Lung (tissue), 12 donors: ENCODE results near the gene TMEM131L. TPM values are rescaled to one million over a fixed set of nuclear protein-coding genes. Genes with fewer than 3 reads are reported as not detected.

ENCODE experiments used
- ATAC-seq: fragments of 200-7000 bp; cut with Tn5 transposase; one replicate; pipeline ENCODE4 v1.9.1; 2020; ENCODE audit warnings: moderate number of reproducible peaks; ENCODE audit not compliant: insufficient read depth, low FRiP score
- DNase-seq, 3 donors: peaks; one replicate each; pipeline ENCODE4 v3.0.0-alpha.2; 2013 to 2017
- H3K27ac ChIP-seq, 2 donors: one replicate each; pipeline ENCODE4 v1.5.1; 2013; ENCODE audit warnings: mild to moderate bottlenecking in 2 of 2, moderate library complexity in 2 of 2, control low read depth in 1 of 2, inconsistent platforms in 1 of 2, low read depth in 1 of 2, low read length in 1 of 2
- H3K27me3 ChIP-seq, 3 donors: one replicate each; pipeline ENCODE4 v1.5.1; 2013; ENCODE audit warnings: low read length in 2 of 3; ENCODE audit not compliant: control insufficient read depth in 3 of 3, insufficient read depth in 3 of 3
- H3K36me3 ChIP-seq, 4 donors: one replicate each; pipeline ENCODE4 v1.5.1; 2013; ENCODE audit warnings: low read length in 4 of 4, mild to moderate bottlenecking in 1 of 4, moderate library complexity in 1 of 4; ENCODE audit not compliant: control insufficient read depth in 4 of 4, insufficient read depth in 4 of 4
- H3K4me1 ChIP-seq, 5 donors: one replicate each; pipeline ENCODE4 v1.5.1; 2013; ENCODE audit warnings: low read length in 5 of 5, mild to moderate bottlenecking in 2 of 5, moderate library complexity in 1 of 5; ENCODE audit not compliant: control insufficient read depth in 5 of 5, insufficient read depth in 5 of 5
- H3K4me3 ChIP-seq: one replicate; pipeline ENCODE4 v1.5.1; 2013; ENCODE audit warnings: mild to moderate bottlenecking, control low read depth, moderate library complexity
- H3K9ac ChIP-seq, 2 donors: one replicate each; pipeline ENCODE4 v1.5.1; 2013; ENCODE audit warnings: low read length in 2 of 2, control low read depth in 1 of 2; ENCODE audit not compliant: insufficient read depth in 1 of 2
- H3K9me3 ChIP-seq, 4 donors: one replicate each; pipeline ENCODE4 v1.5.1; 2013; ENCODE audit warnings: low read length in 3 of 4, mild to moderate bottlenecking in 1 of 4, moderate library complexity in 1 of 4; ENCODE audit not compliant: control insufficient read depth in 4 of 4, insufficient read depth in 3 of 4
- CTCF ChIP-seq: IDR thresholded peaks from 2 replicates; pipeline ENCODE4 v1.5.1; 2012; ENCODE audit warnings: mild to moderate bottlenecking; ENCODE audit errors: control extremely low read depth, extremely low read depth
- WGBS, 2 donors: extraction: QIAGEN DNeasy Blood & Tissue Kit; methylation state at CpG; one replicate each; pipeline ENCODE4 v1.1.7; 2013; 5-methylcytosine and 5-hydroxymethylcytosine counted together
- polyA plus RNA-seq, 2 donors: library from polyadenylated mRNA; stranded (reverse); fragments of 200-250 nt; gene quantifications; one replicate each; pipeline ENCODE4 v1.2.1, GENCODE V29; 2013
- total RNA-seq, 2 donors: library from RNA; depleted of rRNA in 1 of 2; stranded (reverse); fragments of >200 nt in 1 of 2; gene quantifications; one replicate each; pipeline ENCODE4 v1.2.1, GENCODE V29; 2014 to 2021
- donor health status: control.
- donor health status: control.
- donor health status: Bipolar disorder and iron deficiency.
- donor health status: healthy.
- donor health status: DM: yes; HTN: yes; CAD: no.

TMEM131L gene
- total and polyA plus RNA-seq, 4 donors, result 2.9 to 40.6 (median 11.8) TPM

DNA sequence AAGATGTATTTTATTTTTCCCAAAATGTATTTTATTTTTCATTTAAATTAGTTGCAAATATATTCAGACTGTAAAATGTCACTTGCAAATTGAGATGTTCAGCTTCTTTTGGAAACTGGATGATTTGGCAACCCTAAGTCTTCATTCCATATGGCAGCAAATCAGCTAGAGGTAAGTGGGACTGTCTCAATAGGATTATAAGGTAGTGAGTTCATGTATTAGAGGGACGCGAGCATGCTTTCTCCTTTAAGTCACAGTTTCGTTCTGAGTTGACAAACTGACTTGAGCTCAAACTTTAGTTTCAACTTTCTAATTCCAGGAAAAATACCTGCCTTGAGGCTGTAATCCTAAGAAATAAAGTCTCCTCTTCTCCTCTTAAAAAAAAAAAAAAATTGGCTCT lies 44.2 kb upstream of the TMEM131L start:
- DNase-seq (no peak), ATAC-seq (no peak)
- H3K4me1 ChIP-seq, result peaks cover 0 to 7% (median 0%) of the 10 kb centered on the region in 5 donors
- H3K36me3 ChIP-seq, result no peaks in the 10 kb centered on the region
- H3K27me3 ChIP-seq, result no peaks in the 10 kb centered on the region
- no peak for TF ChIP-seq CTCF
- H3K9me3 ChIP-seq, result no peaks in the 10 kb centered on the region
- no peak overlapping the region for H3K27ac ChIP-seq
- 93 to 94% methylated on average over 3 of the region's 3 CpGs for WGBS, 2 donors
- no peak overlapping the region for H3K4me3 ChIP-seq
- no peak overlapping the region for H3K9ac ChIP-seq

- Histone ChIP-seq H3K4me1 (no peaks in the 10 kb centered on the region), H3K36me3 (no peaks in the 10 kb centered on the region), H3K27ac (no peak overlapping the region), H3K9ac (no peak overlapping the region), H3K27me3 (no peaks in the 10 kb centered on the region), H3K4me3 (no peak overlapping the region), H3K9me3 (no peaks in the 10 kb centered on the region)
- no peak for ATAC-seq
- peak in 2 of 3 donors; percentile 41 to 61 for DNase-seq
- 83 to 86% methylated on average over 4 of the region's 4 CpGs for WGBS, 2 donors
- no peak for TF ChIP-seq CTCF
These were observed 39.8 kb upstream of the TMEM131L start for GRCh38 chr4:153426207-153426885.

DNA sequence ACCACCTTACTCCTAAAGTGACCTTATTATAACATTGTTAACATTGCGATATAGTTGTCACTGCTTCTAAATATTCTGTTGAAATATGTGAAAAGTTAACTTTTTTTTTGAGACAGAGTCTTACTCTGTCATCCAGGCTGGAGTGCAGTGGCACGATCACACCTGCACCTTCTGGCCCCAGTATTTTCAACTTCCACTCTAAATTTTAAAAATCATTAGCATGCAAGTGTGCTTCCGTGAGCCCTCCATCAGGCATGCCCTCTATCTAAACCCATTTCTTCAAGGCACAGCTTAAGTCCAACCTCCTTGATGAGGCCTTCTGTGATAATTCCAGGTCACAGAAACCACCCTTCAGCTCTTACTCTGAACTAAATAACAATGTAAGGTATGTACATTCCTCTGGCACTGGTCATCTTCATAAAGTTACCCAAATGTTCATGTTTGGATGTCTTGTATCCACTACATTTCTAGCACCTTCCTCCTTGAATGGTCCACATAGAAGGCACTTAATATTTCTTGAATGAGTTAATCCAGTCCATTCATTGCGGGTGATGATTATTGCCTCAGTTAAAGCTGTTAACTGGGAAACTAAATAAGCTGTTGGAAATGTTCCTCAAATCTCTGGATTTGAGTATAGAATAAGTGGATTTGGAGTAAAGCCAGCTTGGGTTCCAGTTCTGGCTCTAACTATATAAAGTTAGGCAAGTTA lies 38.6 kb upstream of the TMEM131L start:
- Histone ChIP-seq H3K9me3 (no peaks in the 10 kb centered on the region), H3K4me1 (no peaks in the 10 kb centered on the region), H3K27ac (no peak overlapping the region), H3K4me3 (no peak overlapping the region), H3K9ac (no peak overlapping the region), H3K36me3 (no peaks in the 10 kb centered on the region), H3K27me3 (no peaks in the 10 kb centered on the region)
- DNase-seq (peak in 2 of 3 donors; percentile 62 to 81), ATAC-seq (no peak)
- WGBS, 2 donors, result 87 to 96% methylated on average over 4 of the region's 4 CpGs
- no peak for TF ChIP-seq CTCF
